GM12878 (cell line): Measurements from ENCODE around the gene MLLT3. TPM values are rescaled to one million over a fixed set of nuclear protein-coding genes. Genes with fewer than 3 reads are reported as not detected.

Source experiments
- ATAC-seq: fragments of 200-7000 bp; cut with Tn5 transposase; 3 replicates; pipeline ENCODE4 v1.9.1; 2020; ENCODE audit warnings: mild to moderate bottlenecking, moderate library complexity
- BruUV-seq: library from RNA; stranded (reverse); fragments of 400-500 nt; replicated peaks from 2 replicates; lab custom pipeline; 2021; lab: Mats Ljungman, UMichigan
- CTCF ChIA-PET: fragments of 300-600 bp; sonication (Branson Sonifier 250); formaldehyde crosslinking; extraction: SDS; loops from one replicate; lab custom pipeline; 2021; ENCODE audit warnings: inconsistent platforms; lab: Yijun Ruan, JAX
- POLR2A ChIA-PET: fragments of 350-600 bp; formaldehyde crosslinking; extraction: SDS; loops from one replicate; lab custom pipeline; 2021; ENCODE audit warnings: inconsistent platforms; lab: Charles Lee
- RAD21 ChIA-PET: fragments of 300-600 bp; sonication (Branson Sonifier 250); formaldehyde crosslinking; loops from one replicate; lab custom pipeline; 2023; ENCODE audit warnings: antibody characterized with exemption; ENCODE audit not compliant: unreplicated experiment; lab: Charles Lee
- SMC1A ChIA-PET: fragments of 300-600 bp; sonication (Branson Sonifier 250); formaldehyde crosslinking; loops from one replicate; lab custom pipeline; 2023; ENCODE audit not compliant: unreplicated experiment, uncharacterized antibody; lab: Charles Lee
- DNase-seq: peaks from one replicate; pipeline ENCODE4 v3.0.0-alpha.2; 2011; ENCODE audit warnings: low read depth, low spot score
- FAIRE-seq: peaks from 3 replicates; lab custom pipeline; 2011; peaks lifted over from hg19 to GRCh38; lab: Jason Lieb, UNC
- H2AFZ ChIP-seq: 2 replicates; pipeline ENCODE4 v1.6.0; 2011; ENCODE audit warnings: low read depth, low read length, control low read depth; ENCODE audit not compliant: control insufficient read depth
- H3K27ac ChIP-seq: 2 replicates; pipeline ENCODE4 v1.5.1; 2011; ENCODE audit warnings: control low read depth; ENCODE audit not compliant: control insufficient read depth, insufficient read depth
- H3K27me3 ChIP-seq, 2 experiments: replicated peaks in 1 of 2; 2 replicates each; pipeline versions ENCODE4 v1.6.0 to v1.6.1; 2011; ENCODE audit warnings: low read length in 1 of 2; ENCODE audit not compliant: control insufficient read depth in 2 of 2, insufficient read depth in 2 of 2
- H3K36me3 ChIP-seq, 2 experiments: 2 replicates each; pipeline ENCODE4 v1.5.1; 2011; ENCODE audit warnings: low read length in 1 of 2; ENCODE audit not compliant: control insufficient read depth in 2 of 2, insufficient read depth in 2 of 2
- H3K4me1 ChIP-seq: 2 replicates; pipeline ENCODE4 v1.6.1; 2011; ENCODE audit warnings: mild to moderate bottlenecking, low read length, moderate library complexity, mixed read lengths; ENCODE audit not compliant: control insufficient read depth, insufficient read depth
- H3K4me2 ChIP-seq: 2 replicates; pipeline ENCODE4 v1.6.0; 2011; ENCODE audit warnings: control low read depth; ENCODE audit not compliant: control insufficient read depth, insufficient read depth
- H3K4me3 ChIP-seq: fragments of 200-600 bp; sonication (generic); 2 replicates; pipeline ENCODE4 v1.5.1; 2016
- H3K79me2 ChIP-seq: 2 replicates; pipeline ENCODE4 v1.6.0; 2011; ENCODE audit warnings: low read length; ENCODE audit not compliant: control insufficient read depth, insufficient read depth
- H3K9ac ChIP-seq: 2 replicates; pipeline ENCODE4 v1.8.0; 2011; ENCODE audit warnings: low read length, control low read depth, mixed read lengths; ENCODE audit not compliant: control insufficient read depth, insufficient read depth
- H3K9me3 ChIP-seq: replicated peaks from 3 replicates; pipeline ENCODE4 v1.5.1; 2011; ENCODE audit warnings: mild to moderate bottlenecking, low read length; ENCODE audit not compliant: control insufficient read depth, insufficient read depth
- H4K20me1 ChIP-seq: 2 replicates; pipeline ENCODE4 v1.6.0; 2011; ENCODE audit not compliant: control insufficient read depth, insufficient read depth
- BCL11A ChIP-seq: IDR thresholded peaks from 2 replicates; pipeline ENCODE4 v1.6.1; 2011; ENCODE audit warnings: low read depth, low read length
- CBX3 ChIP-seq: fragments of 200-600 bp; sonication (generic); IDR thresholded peaks from 2 replicates; pipeline ENCODE4 v1.6.1; 2016; ENCODE audit warnings: low read depth, borderline replicate concordance
- PAX5 ChIP-seq: IDR thresholded peaks from 2 replicates; pipeline ENCODE4 v1.6.1; 2011; ENCODE audit warnings: low read depth, low read length, borderline replicate concordance
- PML ChIP-seq: IDR thresholded peaks from 2 replicates; pipeline ENCODE4 v1.6.1; 2012; ENCODE audit warnings: low read length, inconsistent platforms
- SIX5 ChIP-seq: IDR thresholded peaks from 2 replicates; pipeline ENCODE4 v1.6.1; 2011; ENCODE audit warnings: mild to moderate bottlenecking, low read depth, low read length, moderate library complexity; ENCODE audit not compliant: severe bottlenecking
- SRF ChIP-seq, 2 experiments: IDR thresholded peaks; 2 replicates each; pipeline ENCODE4 v1.6.1; 2011; ENCODE audit warnings: low read depth in 2 of 2, low read length in 2 of 2, mild to moderate bottlenecking in 1 of 2, moderate library complexity in 1 of 2
- SUPT20H ChIP-seq: IDR thresholded peaks from 2 replicates; pipeline ENCODE4 v1.6.1; 2011; ENCODE audit warnings: low read depth, mild to moderate bottlenecking, low read length, moderate library complexity, borderline replicate concordance; ENCODE audit not compliant: control insufficient read depth
- WGBS: methylation state at CpG from one replicate; pipeline ENCODE4 v1.1.6; 2016; ENCODE audit warnings: low lambda C conversion rate; ENCODE audit not compliant: insufficient replicate concordance, insufficient coverage; ENCODE audit errors: missing lambda C conversion rate; 5-methylcytosine and 5-hydroxymethylcytosine counted together
- in situ Hi-C: fragments of 300-500 bp; cut with MboI; formaldehyde crosslinking; loops from 9 replicates; pipeline ENCODE4 v1.14.3; 2018; ENCODE audit warnings: mixed read lengths
- intact Hi-C: fragments of 100-400 bp; cut with micrococcal nuclease; formaldehyde crosslinking; loops from one replicate; pipeline ENCODE4 v1.14.2; 2022; ENCODE audit not compliant: unreplicated experiment
- polyA plus RNA-seq, 11 experiments: library from polyadenylated mRNA; depleted of rRNA in 4 of 11; unstranded in 6 of 11; stranded (reverse) in 5 of 11; fragments of >200 nt; fragmentation: Nextera tagmentation in 4 of 11; fragmentation: Illumina TruSeq in 1 of 11; extraction: Ambion mirVana in 4 of 11; extraction: Trizol in 1 of 11; gene quantifications; 1 replicate in 1 of 11; 2 replicates in 10 of 11; pipeline versions ENCODE4 v1.2.1 to v1.2.3, GENCODE V29; 2011 to 2016; ENCODE audit warnings: inconsistent platforms in 2 of 11, missing spikeins in 2 of 11, low read depth in 1 of 11
- total RNA-seq, 4 experiments: library from RNA; depleted of rRNA in 3 of 4; stranded (reverse); fragments of >200 nt in 3 of 4; fragmentation: Illumina TruSeq in 1 of 4; extraction: Trizol in 1 of 4; gene quantifications; 2 replicates each; pipeline versions ENCODE4 v1.2.1 to v1.2.3, GENCODE V29; 2013 to 2021
- TF ChIP-seq, protein P1 (sequence below): fragments of 450-650 bp; formaldehyde crosslinking; IDR thresholded peaks from 2 replicates; pipeline ENCODE4 v1.5.0; 2022; ENCODE audit warnings: mild to moderate bottlenecking, missing genetic modification characterization
- TF ChIP-seq, protein P2 (sequence below): fragments of 450-650 bp; IDR thresholded peaks from 2 replicates; pipeline ENCODE4 v1.6.1; 2017; ENCODE audit warnings: borderline replicate concordance
- TF ChIP-seq, protein P3 (sequence below): IDR thresholded peaks from 2 replicates; pipeline ENCODE4 v1.6.1; 2012; ENCODE audit warnings: low read depth, low read length, improper control_type of control experiment

MLLT3 gene
- total and polyA plus RNA-seq, 10 of the 15 experiments (the other 5 are each of a cell fraction or from before 2014, with no cell fraction given), result 17.7 to 72.3 (median 35.6) TPM

DNA sequence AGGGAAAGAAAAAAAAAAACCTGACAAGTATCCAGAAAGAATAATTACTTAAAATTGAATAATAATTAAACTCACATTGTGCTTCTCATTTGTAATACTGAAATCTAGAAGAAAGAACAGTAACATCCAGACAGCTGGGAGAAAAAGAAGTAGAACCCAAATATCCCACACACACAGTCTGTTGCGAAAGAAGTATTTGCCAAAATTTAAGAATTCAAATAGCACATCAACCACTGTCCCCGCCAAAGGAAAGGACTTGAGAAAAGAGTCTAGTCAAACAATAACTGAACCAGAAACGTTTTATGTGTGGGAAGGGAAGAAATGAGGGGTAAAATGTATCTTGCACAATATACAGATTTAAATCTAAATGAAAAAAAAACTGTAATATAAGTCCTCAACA, 202.8 kb downstream of the MLLT3 start:
- ChIA-PET RAD21 (no interaction called here), SMC1A (interaction anchor here (0.7 to 1.6 kb wide), 3 partner anchors 11 to 71 kb away, joined by 3 to 5 read pairs (median 3); no protein-coding TSS in a partner anchor), POLR2A (no interaction called here), CTCF (interaction anchor here (0.7 to 1.3 kb wide), 3 partner anchors 203 to 522 kb away, joined by 3 to 5 read pairs (median 3); partner anchors contain the start of gene MLLT3)
- H3K79me2 ChIP-seq, result no peaks in the 10 kb centered on the region; the same call in none of the 2 replicates
- in situ Hi-C loops (no loop called here), intact Hi-C loops (no loop called here)
- ATAC-seq, result no peak
- no peaks in the 10 kb centered on the region for H3K27me3 ChIP-seq
- BruUV-seq, result no TSS peak
- WGBS, result 67% methylated on average over 3 of the region's 3 CpGs
- no peaks in the 10 kb centered on the region; the same call in 2 of the 3 replicates for H3K9me3 ChIP-seq
- H3K27ac ChIP-seq, result no peak overlapping the region
- FAIRE-seq, result no peak
- no peak for DNase-seq
- H3K36me3 ChIP-seq, result 0 out of 4 replicates have a peak, but pooled peaks cover 0 to 2% of the 10 kb centered on the region in 2 experiments
- TF ChIP-seq, protein P1, sequence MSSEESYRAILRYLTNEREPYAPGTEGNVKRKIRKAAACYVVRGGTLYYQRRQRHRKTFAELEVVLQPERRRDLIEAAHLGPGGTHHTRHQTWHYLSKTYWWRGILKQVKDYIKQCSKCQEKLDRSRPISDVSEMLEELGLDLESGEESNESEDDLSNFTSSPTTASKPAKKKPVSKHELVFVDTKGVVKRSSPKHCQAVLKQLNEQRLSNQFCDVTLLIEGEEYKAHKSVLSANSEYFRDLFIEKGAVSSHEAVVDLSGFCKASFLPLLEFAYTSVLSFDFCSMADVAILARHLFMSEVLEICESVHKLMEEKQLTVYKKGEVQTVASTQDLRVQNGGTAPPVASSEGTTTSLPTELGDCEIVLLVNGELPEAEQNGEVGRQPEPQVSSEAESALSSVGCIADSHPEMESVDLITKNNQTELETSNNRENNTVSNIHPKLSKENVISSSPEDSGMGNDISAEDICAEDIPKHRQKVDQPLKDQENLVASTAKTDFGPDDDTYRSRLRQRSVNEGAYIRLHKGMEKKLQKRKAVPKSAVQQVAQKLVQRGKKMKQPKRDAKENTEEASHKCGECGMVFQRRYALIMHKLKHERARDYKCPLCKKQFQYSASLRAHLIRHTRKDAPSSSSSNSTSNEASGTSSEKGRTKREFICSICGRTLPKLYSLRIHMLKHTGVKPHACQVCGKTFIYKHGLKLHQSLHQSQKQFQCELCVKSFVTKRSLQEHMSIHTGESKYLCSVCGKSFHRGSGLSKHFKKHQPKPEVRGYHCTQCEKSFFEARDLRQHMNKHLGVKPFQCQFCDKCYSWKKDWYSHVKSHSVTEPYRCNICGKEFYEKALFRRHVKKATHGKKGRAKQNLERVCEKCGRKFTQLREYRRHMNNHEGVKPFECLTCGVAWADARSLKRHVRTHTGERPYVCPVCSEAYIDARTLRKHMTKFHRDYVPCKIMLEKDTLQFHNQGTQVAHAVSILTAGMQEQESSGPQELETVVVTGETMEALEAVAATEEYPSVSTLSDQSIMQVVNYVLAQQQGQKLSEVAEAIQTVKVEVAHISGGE (CRISPR knock-in tag), result no peak
- no peak overlapping the region for H3K9ac ChIP-seq
- H3K4me3 ChIP-seq, result no peak overlapping the region
- H2AFZ ChIP-seq, result no peak overlapping the region
- H3K4me2 ChIP-seq, result no peak overlapping the region
- H4K20me1 ChIP-seq, result no peaks in the 10 kb centered on the region
- peaks cover 8% of the 10 kb centered on the region for H3K4me1 ChIP-seq

DNA sequence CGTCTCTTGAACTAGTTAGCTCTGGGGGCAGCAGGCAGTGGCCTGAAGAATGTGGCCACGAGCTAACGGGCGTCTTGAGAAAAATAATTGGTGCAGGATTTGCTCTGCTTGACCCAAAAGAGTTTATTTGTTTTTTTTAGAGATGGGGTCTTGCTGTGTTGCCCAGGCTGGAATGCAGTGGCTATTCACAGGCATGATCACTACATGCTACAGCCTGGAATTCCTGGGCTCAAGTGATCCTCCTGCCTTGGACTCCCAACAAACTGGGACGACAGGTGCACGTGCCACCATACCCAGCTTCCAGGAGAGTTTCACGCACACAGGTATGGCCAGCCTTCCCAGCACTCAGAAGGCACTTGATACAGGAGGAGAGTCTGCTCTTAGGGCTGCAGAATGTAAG, 203.8 kb downstream of the MLLT3 start:
- ATAC-seq (no peak), DNase-seq (no peak), FAIRE-seq (no peak)
- Histone ChIP-seq H3K4me2 (no peak overlapping the region), H3K27me3 (no peaks in the 10 kb centered on the region), H3K27ac (no peak overlapping the region), H3K4me3 (no peak overlapping the region), H3K4me1 (peaks cover 7% of the 10 kb centered on the region), H3K9ac (no peak overlapping the region), H3K36me3 (peaks cover 0 to 7% of the 10 kb centered on the region in 2 experiments; a peak in 2 of 4 replicates), H3K9me3 (no peaks in the 10 kb centered on the region; the same call in 2 of the 3 replicates), H2AFZ (no peak overlapping the region), H3K79me2 (no peaks in the 10 kb centered on the region; the same call in none of the 2 replicates), H4K20me1 (no peaks in the 10 kb centered on the region)
- 96% methylated on average over 7 of the region's 7 CpGs for WGBS
- CTCF ChIA-PET, result no interaction called here
- in situ Hi-C loops, result no loop called here
- no TSS peak for BruUV-seq
- intact Hi-C loops, result no loop called here
- RAD21 ChIA-PET, result no interaction called here
- POLR2A ChIA-PET, result interaction anchor here (1.3 kb wide), 1 partner anchor 197 kb away, joined by 4 read pairs; no protein-coding TSS in a partner anchor
- SMC1A ChIA-PET, result interaction anchor here (1.2 to 1.9 kb wide), 7 partner anchors 12 to 194 kb away, joined by 3 to 5 read pairs (median 4); no protein-coding TSS in a partner anchor
- no peak for TF ChIP-seq BCL11A
- no peak for TF ChIP-seq SUPT20H
- TF ChIP-seq PML, result no peak
- TF ChIP-seq SRF (IDR thresholded peaks at IDR 0.05; ENCODE audit: low read depth in 2 of 2, low read length in 2 of 2), result no peak
- TF ChIP-seq, protein P2, sequence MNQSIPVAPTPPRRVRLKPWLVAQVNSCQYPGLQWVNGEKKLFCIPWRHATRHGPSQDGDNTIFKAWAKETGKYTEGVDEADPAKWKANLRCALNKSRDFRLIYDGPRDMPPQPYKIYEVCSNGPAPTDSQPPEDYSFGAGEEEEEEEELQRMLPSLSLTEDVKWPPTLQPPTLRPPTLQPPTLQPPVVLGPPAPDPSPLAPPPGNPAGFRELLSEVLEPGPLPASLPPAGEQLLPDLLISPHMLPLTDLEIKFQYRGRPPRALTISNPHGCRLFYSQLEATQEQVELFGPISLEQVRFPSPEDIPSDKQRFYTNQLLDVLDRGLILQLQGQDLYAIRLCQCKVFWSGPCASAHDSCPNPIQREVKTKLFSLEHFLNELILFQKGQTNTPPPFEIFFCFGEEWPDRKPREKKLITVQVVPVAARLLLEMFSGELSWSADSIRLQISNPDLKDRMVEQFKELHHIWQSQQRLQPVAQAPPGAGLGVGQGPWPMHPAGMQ, result no peak
- TF ChIP-seq PAX5, result no peak
- TF ChIP-seq SIX5, result no peak
- TF ChIP-seq CBX3, result no peak
- TF ChIP-seq, protein P3, sequence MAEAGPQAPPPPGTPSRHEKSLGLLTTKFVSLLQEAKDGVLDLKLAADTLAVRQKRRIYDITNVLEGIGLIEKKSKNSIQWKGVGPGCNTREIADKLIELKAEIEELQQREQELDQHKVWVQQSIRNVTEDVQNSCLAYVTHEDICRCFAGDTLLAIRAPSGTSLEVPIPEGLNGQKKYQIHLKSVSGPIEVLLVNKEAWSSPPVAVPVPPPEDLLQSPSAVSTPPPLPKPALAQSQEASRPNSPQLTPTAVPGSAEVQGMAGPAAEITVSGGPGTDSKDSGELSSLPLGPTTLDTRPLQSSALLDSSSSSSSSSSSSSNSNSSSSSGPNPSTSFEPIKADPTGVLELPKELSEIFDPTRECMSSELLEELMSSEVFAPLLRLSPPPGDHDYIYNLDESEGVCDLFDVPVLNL, result no peak
